ENCODE data around the gene PDZD8.

The PDZD8 gene

DNA sequence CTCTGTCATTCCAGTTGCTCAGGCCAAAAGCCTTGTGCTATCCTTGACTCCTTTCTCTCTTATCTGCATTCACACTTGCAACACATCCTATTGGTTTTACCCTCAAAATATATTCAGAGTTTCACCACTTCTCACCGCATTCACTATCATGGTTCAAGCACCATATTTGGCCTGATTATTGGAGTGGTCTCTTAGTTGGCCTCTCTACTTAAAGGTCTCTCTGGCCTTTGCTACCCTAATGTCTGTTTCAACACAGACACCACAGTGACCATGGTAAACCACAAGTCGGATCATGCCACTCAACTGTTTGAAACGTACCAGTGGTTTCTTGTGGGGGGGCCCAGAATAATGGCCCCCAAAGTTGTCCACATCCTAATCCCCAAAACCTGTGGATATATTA lies 15.2 kb upstream of the PDZD8 start:
- DNase-seq: no peak

DNA sequence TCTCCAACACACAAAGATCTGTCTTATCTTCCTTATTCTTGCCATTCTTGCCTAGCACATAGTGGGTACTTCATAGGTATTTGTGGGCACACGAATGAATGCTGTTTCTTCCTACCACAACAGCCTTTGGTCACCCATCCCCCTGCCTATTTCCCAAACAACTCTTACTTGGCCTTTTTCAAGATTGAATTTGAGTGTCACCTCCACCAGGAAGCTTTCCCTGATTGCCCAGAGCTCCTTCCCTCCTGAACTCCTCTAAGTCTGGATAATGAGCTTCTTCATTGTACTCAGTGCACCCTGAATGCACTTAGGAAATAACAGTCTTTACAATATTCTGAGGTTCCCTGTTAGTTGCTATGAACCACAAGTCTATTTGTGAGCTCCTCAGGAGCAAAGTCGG lies 11.6 kb upstream of the PDZD8 start:
- no peak for DNase-seq

DNA sequence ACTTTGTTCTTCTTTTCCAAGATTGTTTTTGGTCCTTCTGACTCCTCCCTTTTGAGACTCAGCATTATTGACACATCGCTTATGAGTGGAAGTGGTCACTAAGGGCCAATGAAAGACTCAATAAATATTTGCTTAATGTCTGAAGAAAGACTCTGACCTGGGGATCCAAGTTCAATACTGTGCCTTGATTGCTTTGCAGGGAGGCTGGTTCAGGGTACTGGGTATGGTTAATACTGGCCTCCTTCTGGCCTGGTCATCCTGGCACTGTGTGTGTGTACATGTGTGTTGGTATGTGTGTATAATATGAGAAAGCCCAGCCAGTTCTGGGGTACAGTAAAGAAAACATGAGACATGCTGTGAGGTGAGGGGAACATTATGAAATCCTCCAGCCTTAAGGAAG lies 7.6 kb upstream of the PDZD8 start:
- DNase-seq: no peak

DNA sequence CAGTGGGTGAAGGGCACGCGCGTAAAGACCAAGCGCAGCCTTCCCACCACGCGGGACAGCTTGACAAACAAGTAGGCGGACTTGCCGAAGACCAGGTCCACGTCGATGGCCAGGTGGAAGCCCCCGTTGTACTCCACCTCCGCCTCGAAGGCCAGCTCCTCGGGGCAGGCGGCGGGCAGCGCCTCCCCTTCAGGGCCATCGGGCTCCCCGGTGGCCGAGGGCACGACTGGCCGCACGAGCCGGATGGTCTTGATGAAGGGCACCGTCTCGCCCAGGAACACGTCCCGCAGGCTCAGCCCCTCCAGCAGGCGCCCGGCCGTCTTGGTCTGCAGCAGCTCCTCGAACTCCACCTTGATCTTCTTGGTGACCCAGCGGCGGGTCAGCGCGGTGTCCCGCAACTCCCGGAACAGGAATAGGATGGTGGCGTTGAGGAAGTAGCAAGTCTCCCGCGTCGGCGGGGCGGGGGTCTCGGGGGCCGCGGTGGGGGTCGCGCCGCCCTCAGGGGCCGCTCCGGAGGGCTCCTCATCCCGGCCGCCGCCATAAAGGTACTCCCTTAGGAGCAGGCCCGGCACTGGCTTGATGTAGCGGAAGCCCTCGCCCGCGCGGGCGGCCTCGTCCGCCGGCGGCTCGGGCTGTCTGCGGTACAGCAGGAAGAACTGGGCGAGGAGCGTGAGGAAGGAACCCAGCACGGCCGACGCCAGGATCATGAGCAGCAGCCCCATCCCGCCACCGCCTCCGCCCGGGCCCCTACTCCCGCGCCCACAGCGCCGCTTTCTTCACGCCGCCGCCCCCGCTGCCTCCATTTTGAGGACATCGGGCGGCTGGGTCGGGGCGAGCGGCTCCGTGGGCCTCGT lies 507 bp downstream of the PDZD8 start:
- no peak for DNase-seq

DNA sequence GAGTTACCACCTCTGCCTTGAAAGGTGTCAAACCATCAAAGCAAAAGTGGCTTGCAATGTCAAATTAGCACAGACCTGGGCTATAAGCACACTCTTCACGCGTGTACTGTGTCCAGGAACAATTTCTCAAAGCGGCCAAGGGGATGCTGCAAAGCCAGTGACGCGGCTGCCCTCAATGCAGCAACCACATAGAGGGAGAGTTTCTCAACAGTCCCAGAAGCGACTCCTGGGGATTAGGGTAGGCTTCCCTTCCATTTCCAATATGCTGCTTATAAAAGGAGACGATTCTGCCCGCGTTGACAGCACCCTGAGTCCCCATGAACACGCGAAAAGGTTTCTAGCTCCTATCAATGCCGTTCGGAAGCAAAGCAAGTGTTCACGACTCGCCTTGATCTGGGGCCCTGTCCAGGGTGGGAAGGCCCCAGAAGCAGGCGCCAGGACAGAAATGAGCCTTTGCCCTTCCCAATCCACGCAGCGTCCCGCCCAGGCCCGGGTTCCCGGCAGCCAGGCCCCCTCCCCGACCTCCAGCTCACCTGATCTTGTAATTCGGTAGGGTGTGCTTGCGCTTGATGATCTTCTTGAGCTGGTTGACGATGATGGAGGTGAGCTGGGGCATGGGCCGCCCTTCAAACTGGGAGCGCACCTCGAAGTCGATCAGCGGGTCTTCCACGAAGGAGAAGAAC lies 1.3 kb downstream of the PDZD8 start:
- DNase-seq: no peak

DNA sequence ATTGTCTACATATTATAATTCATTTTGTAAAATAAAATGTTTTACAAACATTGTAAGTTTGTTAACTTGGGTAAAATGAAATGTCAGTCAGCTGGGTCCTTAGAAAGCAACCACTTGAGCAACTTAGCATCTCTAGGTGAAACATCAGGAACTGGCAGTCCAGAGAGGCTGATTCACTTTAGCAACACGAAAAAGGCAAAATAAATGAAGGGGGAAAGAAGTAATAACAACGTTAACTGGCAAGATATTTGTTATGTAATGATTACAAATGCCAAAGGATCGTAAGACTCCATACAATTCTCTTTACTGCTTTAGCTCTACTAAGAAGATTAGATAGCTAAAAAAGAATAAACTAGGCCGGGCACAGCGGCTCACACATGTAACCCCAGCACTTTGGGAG lies 5.0 kb downstream of the PDZD8 start:
- DNase-seq: no peak

DNA sequence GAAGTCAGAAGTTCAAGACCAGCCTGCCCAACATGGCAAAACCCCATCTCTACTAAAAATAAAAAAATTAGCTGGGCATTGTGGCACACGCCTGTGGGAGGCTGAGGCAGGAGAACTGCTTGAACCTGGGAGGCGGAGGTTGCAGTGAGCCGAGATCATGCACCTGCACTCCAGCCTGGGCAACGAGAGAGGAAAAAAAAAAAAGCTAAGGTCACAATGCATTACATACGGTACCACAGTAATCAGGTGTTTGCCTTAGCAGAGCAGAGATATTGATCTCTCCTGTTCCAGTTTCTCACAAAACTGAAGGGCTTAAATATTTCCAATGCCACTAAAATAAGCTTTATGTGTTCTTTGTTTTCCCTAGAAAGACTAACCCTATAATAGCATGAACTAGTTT lies 7.5 kb downstream of the PDZD8 start:
- no peak for DNase-seq

DNA sequence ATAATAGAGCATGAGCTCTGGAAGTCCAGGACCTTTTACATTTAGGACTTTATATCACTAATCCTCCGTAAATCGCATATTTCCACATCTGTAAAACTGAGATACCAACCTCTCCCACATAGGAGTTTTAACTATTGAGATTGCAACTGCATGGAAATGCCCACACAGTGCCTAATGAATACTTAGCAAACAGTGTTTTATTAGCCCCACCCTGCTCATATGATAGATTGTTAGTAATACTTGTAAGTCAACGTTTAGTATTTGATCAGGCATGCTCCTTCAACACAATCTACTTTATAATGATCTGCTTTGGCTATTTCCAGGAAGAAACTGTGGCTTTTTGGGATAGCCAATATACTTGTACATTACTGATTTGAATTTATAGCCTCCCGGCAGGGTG lies 8.5 kb downstream of the PDZD8 start:
- no peak for DNase-seq

DNA sequence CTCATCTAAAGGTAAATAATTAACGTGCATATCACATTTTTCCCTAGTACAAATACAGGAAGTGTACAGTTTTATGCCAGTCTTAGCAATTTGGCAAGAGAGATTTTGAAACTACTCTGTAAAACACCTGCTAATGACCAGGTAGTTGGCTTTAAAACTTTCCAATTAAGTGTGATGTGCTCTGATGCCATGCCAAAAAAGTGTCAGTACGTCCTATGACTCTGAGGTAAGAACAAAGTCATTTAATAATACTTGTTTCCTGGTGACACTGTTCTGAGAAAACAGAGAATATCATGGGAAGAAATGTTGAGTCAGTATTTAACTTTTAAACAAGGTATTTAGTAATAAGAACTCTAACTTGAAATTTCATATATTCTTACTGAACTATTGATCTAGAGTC lies 9.6 kb downstream of the PDZD8 start:
- no peak for DNase-seq

DNA sequence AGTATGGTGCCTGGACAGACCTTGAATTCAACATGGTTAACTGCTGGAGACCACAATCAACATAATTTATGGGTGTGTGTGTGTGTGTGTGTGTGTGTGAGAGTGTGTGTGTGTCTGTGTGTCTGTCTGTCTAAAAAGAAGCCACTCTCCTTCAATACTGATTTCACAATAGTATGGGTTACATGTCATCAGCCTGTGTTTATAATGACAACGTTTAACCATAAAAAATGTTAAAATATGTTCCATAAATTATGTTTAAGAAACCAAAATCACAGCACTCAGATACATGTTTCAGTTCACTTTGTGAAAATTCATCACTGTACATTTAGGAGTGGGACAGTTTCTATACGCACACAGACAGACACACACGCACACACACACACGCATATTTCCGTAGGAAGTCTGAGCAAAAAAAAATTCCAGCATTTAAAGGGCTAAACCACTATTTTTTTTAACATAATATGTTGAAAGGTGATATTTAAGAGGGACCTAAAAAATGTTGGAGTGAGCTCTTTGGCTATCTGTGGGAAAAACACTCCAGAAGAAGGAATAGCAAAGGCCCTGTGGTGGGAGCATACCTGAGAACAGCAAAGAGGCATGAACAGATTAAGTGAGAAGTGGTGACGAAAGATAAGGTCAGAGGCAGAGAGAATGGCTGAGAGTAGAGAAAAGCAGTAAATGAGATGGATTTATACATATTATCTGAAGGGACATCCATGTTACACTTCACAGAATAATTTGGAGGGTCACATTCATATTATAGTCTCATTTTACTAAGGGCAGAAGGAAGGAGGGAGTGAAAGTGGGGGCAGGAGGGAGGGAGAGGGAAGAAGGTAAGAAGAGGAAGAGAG lies 10.9 kb downstream of the PDZD8 start:
- DNase-seq: no peak

DNA sequence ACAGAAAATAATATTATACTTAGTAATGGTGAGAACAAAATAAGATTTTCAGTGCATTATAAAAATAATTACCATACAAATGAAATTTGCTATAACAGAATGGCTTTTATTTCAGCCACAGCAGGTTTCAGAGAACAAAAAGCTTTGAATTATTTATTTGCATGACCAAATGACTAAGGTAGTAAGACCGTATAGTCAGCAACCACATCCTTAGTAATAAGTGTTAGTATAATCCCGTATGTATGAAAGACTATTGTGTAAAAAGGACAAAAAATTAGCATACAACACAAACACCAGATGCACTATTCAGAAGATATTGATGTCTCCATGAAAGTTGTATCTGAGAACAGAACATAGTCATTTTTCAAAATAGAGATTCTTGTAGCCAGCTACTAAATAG lies 12.2 kb downstream of the PDZD8 start:
- DNase-seq: no peak

DNA sequence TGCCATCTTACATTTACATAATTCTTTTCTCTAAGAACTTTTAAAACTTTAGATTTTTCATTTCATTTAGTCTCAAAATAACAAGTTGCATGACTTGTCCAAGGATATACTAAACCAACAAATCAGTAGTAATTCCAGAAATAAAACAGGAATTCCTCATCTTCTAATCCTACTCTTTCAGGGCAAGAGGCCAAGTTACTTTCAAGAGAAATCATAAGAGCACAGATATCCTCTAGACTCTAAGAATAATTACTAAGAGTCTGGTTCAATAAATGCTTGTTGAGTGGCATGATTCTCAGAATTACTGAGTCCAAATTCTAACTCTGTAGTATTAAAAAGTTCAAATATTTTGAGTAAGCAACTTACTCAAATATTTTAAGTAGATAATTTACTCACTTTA lies 12.9 kb downstream of the PDZD8 start:
- DNase-seq: peak; percentile 23

DNA sequence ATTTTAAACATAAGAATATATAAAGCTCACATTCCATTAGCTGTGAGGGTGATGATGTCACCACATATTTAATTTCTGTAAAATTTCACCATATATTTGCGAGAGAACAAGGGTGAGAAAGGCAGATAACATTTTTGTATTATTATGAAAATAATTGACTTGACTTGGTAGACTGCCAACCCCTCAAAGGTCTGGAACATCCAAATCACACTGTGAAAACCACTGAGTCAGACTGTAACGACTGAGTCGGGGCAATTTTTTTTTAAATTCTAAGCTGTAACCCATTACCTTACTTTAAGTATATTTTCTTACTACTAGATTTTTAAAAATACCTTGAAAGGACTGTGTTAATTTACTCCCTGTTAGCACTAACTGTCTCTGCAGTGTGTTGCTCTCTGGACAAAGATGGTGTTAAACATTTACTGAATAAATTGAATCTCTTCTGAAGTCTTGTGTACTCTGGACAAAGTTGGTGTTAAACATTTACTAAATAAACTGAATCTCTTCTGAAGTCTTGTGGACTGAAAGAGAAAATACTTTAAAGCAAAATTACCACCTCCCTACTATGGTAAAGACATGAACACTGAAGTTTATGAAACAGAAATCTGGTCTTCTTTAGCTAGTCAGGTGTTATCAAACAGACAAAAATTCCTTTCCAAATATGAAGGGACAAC lies 14.1 kb downstream of the PDZD8 start:
- DNase-seq: peak; percentile 26

DNA sequence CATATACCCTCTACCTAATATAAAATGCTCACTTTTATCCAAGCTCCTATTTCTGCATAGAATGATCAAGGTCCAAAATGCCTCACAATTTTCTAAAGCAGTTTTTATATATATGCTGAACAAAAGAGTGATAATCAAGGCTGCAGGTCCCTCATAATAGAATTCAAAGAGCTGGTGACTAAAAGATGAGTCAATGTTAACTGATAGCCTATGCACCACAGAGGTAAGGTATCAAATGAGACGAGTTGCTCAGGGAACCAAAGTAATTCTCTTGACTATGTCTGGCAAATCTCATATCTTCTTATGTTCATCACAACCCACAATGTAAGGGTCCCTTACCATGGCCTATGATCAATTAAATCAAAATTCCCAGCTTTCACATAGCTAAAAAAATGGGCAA lies 15.2 kb downstream of the PDZD8 start:
- DNase-seq: peak; percentile 29

DNA sequence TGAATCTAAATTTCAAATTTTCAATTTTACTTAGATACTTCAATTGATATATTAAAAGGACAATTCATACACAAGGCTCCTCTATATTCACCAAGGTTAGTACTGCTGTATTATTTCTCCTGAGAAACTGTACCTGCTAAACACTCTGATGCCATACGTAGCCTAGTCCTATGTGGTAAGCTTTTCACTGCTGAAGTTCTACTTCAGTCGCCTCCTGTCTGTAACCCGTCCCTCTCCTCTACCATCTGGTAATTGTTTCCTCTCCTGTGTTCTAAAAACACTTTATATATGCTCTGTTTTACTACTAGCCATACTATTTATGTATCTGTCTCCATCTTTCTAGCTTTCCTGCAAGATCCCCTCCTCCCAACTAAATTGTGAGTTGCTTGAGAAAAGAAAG lies 20.2 kb downstream of the PDZD8 start:
- DNase-seq: no peak

DNA sequence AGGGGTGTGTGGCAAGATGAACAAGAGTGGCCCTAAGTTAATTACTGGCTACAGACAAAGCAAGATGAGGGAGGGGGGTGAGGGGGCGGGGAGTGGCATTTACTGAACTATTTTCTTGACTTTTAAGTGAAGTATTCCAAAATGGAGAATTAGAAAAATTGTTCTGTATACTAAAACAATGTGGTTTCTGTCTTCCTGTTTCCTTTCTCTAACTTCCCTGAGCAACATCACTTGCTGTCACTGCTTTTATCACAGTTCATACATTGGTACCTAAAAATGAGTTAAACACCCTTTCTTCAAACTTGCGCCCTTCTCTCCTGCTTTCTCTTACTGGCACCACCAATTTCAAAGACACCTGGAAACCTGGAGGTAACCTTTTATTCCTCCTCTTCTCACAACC lies 21.6 kb downstream of the PDZD8 start:
- DNase-seq: no peak

DNA sequence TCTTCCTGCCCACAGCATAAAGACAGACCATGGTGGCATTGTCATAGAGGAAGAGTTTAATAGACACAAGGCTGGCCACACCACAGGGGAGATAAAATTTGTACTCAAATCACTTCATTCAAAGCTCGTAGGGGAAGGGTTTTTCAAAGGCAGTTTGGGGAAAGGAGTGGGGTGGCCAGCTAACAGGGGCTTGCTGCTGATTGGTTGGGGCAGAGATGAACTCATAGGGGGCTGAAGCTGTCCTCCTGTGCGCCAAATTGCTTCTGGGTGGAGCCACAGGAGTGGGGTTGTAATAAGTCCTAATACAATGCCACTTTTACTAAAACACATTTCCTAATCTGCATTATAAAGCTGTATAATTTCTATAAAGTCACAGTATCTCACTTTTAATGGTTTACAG lies 22.5 kb downstream of the PDZD8 start:
- no peak for DNase-seq

DNA sequence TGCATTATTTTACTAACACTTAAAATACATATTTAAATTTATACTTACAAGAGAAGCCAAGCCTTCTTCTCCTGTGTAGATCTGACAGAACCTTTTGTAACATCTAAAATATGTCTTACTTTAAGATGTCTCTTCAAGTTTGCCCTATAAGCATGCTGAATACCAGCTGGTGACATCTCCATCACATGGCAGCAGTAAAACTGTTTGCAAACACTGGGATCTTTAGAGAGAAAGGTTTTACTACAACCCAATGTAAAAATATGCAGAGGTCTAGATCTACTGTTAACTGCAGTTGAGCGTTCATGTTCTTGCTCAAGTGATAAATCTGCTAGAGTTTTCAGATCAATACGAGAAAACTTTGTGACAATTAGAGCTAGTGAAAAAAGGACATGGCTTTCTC lies 23.2 kb downstream of the PDZD8 start:
- DNase-seq: no peak

DNA sequence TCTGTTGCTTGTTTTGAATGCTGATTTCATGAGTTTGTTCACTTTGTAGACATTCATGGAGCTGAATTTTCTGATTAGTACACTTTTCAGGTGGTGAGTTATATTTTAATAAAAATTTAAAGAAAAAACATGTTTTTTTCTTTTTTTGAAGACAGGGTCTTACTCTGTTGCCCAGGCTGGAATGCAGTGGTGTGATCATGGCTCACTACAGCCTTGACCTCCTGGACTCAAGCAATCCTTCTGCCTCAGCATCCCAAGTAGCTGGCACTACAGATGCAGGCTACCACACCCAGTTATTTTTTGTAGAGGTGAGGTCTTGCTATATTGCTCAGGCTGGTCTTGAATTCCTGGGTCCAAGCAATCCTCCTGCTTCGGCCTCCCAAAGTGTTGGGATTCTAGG lies 23.7 kb downstream of the PDZD8 start:
- DNase-seq: no peak

DNA sequence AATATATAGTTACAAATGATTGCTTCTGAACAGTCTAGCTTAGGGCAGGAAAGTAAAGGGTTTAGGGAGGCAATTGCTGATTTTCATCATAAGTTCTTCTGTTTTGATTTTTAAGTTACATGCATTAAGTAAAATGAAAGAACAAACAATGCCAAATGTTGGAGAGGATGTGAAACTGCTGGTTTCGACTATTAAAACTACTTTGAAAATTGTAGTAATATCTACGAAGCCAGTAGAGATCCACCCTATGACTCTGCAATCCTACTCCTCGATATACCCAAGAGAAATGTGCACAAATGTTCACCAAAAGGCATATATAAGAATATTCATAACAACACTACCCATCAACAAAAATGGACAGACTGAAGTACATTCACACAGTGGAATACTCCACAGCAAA lies 24.3 kb downstream of the PDZD8 start:
- no peak for DNase-seq

DNA sequence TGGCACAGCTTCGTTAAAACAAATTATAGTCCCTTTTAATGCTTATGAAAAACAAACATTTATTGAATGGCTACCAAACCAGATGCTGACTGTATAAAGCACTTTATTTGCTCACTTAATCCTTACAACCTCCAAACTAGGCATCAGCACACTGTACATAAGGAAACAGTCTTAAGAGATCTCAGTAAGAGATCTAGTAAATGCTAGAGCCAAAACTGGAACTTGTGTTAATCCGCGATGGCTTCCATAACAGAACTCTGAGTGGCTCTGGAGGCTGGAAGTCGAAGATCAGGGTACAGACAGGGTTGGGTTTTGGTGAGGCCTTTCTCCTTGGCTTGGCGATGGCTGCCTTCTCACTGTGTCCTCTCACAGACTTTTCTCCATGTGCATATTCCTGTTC lies 27.0 kb downstream of the PDZD8 start:
- DNase-seq: no peak

DNA sequence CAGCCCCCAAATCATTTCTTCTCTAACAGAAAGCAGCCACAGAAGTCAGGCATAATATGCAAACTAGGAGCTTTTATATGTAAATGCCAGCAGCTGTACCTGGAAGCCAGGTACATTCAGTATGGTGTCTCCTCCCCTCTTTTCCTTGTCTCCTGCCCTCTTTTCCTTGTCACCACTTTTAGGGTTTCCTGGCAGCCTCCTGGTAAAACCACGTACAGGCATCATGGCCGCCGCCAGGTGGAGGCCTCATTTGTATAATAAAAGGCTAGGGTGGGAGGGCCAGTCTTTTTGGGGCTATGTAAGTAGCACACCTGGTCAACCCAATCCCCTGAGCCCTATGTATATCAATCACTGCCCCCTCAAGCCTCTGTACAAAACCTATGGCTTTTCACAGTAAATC lies 28.7 kb downstream of the PDZD8 start:
- no peak for DNase-seq

DNA sequence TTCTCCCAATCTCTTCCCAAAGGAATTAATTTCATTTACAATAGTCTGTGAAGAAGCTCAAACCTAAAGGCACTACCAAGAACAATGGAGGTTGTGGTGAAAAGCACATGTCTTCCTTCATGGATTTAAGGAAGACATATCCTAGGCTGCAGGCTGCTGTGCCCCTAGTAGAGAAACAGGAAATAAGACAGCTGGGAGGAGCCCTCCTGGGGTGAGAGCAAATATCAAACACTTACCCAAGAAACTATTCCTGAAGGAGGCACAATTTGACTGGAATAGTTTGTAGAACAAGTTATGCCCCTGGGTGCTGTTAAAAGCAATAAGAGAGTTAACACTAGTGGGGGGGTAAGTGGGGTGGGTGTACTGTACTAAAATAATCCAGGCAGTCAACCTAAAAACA lies 30.1 kb downstream of the PDZD8 start:
- peak; percentile 14 for DNase-seq
